D721Med (cell line): ENCODE measurements around the gene LIPA.

Experiments used
- DNase-seq: peaks from one replicate; pipeline ENCODE4 v3.0.0; 2011; ENCODE audit warnings: low spot score; ENCODE audit not compliant: insufficient read length
- FAIRE-seq: peaks from 2 replicates; lab custom pipeline; 2011; peaks lifted over from hg19 to GRCh38; lab: Jason Lieb, UNC
- TF ChIP-seq, protein P1 (sequence below): IDR thresholded peaks from 2 replicates; pipeline ENCODE4 v1.5.1; 2012; ENCODE audit warnings: mild to moderate bottlenecking, control low read depth; ENCODE audit not compliant: insufficient read depth; ENCODE audit errors: missing control alignments

Gene LIPA

DNA sequence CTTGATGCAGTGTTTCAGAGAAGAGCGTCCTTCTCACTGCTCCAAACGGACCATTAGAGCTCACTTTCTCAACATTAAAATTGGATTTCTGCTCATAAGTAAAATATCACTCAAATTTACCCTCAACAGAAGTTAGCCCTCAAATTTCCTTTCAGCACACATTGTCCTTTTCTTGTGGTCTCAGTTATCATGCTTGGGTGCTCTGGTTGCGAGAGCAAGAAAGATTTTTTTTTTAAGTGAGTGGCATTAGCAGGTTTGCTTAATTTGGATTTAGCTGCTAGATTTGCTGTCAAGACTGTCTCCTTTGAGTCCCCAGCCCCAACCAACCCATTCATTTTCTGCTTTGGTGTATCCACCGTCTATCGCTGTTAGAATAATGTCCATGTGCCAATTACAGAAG is 41.9 kb downstream of the LIPA start:
- FAIRE-seq (no peak), DNase-seq (no peak)
- TF ChIP-seq, protein P1, sequence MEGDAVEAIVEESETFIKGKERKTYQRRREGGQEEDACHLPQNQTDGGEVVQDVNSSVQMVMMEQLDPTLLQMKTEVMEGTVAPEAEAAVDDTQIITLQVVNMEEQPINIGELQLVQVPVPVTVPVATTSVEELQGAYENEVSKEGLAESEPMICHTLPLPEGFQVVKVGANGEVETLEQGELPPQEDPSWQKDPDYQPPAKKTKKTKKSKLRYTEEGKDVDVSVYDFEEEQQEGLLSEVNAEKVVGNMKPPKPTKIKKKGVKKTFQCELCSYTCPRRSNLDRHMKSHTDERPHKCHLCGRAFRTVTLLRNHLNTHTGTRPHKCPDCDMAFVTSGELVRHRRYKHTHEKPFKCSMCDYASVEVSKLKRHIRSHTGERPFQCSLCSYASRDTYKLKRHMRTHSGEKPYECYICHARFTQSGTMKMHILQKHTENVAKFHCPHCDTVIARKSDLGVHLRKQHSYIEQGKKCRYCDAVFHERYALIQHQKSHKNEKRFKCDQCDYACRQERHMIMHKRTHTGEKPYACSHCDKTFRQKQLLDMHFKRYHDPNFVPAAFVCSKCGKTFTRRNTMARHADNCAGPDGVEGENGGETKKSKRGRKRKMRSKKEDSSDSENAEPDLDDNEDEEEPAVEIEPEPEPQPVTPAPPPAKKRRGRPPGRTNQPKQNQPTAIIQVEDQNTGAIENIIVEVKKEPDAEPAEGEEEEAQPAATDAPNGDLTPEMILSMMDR = no peak

- DNase-seq (no peak), FAIRE-seq (no peak)
These were observed 43.6 kb downstream of the LIPA start for GRCh38 chr10:89207801-89208551.

GRCh38 chr10:89207181-89207800 is 44.3 kb downstream of the LIPA start, which contains the start of gene CH25H:
CH25H (minus strand) TSS chr10:89207317; CDS start chr10:89207292, 25 bp downstream.
- FAIRE-seq (no peak), DNase-seq (no peak)

More at GRCh38 chr10:89207801-89208551, 43.6 kb downstream of the LIPA start:
- TF ChIP-seq, protein P1 = no peak

GRCh38 chr10:89206402-89207180 is 45.0 kb downstream of the LIPA start:
- FAIRE-seq (no peak), DNase-seq (no peak)
- TF ChIP-seq, protein P1 = no peak

More at GRCh38 chr10:89207181-89207800, 44.3 kb downstream of the LIPA start, which contains the start of gene CH25H:
- TF ChIP-seq, protein P1 = no peak

GRCh38 chr10:89204621-89205185 is 46.9 kb downstream of the LIPA start:
- TF ChIP-seq, protein P1 = no peak
- no peak for FAIRE-seq
- DNase-seq = no peak

GRCh38 chr10:89203237-89203636 is 48.3 kb downstream of the LIPA start:
- TF ChIP-seq, protein P1 = no peak
- FAIRE-seq = no peak
- DNase-seq = no peak
